HG02970 (cell line): ENCODE results near the gene C1QTNF4.
A peak's percentile ranks its signal among the peaks of the same experiment; 100 is the strongest.
"Not testable (repeated sequence)": the region's sequence is repeated elsewhere in the genome, so short reads cannot be mapped to it uniquely, and the experiment has no call there.

Experiments used
- ATAC-seq: cut with Tn5 transposase; IDR thresholded peaks from one replicate; pipeline ENCODE4 v1.9.1; 2021; ENCODE audit warnings: mild to moderate bottlenecking, moderate library complexity, moderate number of reproducible peaks; ENCODE audit not compliant: unreplicated experiment, low FRiP score

The C1QTNF4 gene

GRCh38 chr11:47593934-47594855 lies at the start of gene C1QTNF4:
Gene C1QTNF4, minus strand, starts transcription at chr11:47594411. Its CDS starts 3,601 bp downstream, at chr11:47590810.
- no peak for ATAC-seq

GRCh38 chr11:47642099-47642855 lies 48.1 kb upstream of the C1QTNF4 start, which contains the start of gene MTCH2:
Gene MTCH2, minus strand, starts transcription at chr11:47642559. Its CDS starts 94 bp downstream, at chr11:47642465.
- ATAC-seq, result peak; percentile 93

- ATAC-seq, result no peak
Measured at GRCh38 chr11:47641600-47642098, 47.4 kb upstream of the C1QTNF4 start.

GRCh38 chr11:47640506-47640905 lies 46.3 kb upstream of the C1QTNF4 start:
- ATAC-seq, result not testable (repeated sequence)

- ATAC-seq, result not testable (repeated sequence)
Measured at GRCh38 chr11:47636331-47636730, 42.1 kb upstream of the C1QTNF4 start.

GRCh38 chr11:47631473-47631872 lies 37.3 kb upstream of the C1QTNF4 start:
- no peak for ATAC-seq

GRCh38 chr11:47628026-47628425 lies 33.8 kb upstream of the C1QTNF4 start:
- ATAC-seq, result no peak

- no peak for ATAC-seq
Measured at GRCh38 chr11:47626234-47626633, 32.0 kb upstream of the C1QTNF4 start.

GRCh38 chr11:47620836-47621378 lies 26.7 kb upstream of the C1QTNF4 start:
- no peak for ATAC-seq

- no peak for ATAC-seq
Measured at GRCh38 chr11:47617417-47617809, 23.2 kb upstream of the C1QTNF4 start.

GRCh38 chr11:47616726-47617416 lies 22.7 kb upstream of the C1QTNF4 start:
- no peak for ATAC-seq

GRCh38 chr11:47615249-47615648 lies 21.0 kb upstream of the C1QTNF4 start:
- ATAC-seq, result no peak

GRCh38 chr11:47611348-47611794 lies 17.2 kb upstream of the C1QTNF4 start:
- no peak for ATAC-seq

GRCh38 chr11:47609675-47610074 lies 15.5 kb upstream of the C1QTNF4 start:
- no peak for ATAC-seq

- no peak for ATAC-seq
Measured at GRCh38 chr11:47607380-47607779, 13.2 kb upstream of the C1QTNF4 start.

- ATAC-seq, result no peak
Measured at GRCh38 chr11:47606731-47607130, 12.5 kb upstream of the C1QTNF4 start.

GRCh38 chr11:47605921-47606320 lies 11.7 kb upstream of the C1QTNF4 start:
- ATAC-seq, result no peak

GRCh38 chr11:47603295-47603694 lies 9.1 kb upstream of the C1QTNF4 start:
- ATAC-seq, result no peak

- ATAC-seq, result no peak
Measured at GRCh38 chr11:47599902-47600301, 5.7 kb upstream of the C1QTNF4 start.

- ATAC-seq, result no peak
Measured at GRCh38 chr11:47595967-47596366, 1.8 kb upstream of the C1QTNF4 start.
